Uterus (tissue), 2 donors: Measurements from ENCODE around the gene NPHP3.

Source experiments
- CTCF ChIP-seq, 4 experiments: fragments of 200-600 bp in 2 of 4; fragments of 450-650 bp in 2 of 4; sonication (generic) in 2 of 4; IDR thresholded peaks; one replicate each; pipeline ENCODE4 v1.5.1; 2016 to 2019; ENCODE audit warnings: antibody characterized with exemption in 4 of 4, mild to moderate bottlenecking in 2 of 4, moderate library complexity in 1 of 4
- POLR2A ChIP-seq, 2 donors: fragments of 450-650 bp; IDR thresholded peaks; one replicate each; pipeline ENCODE4 v1.6.1; 2016; ENCODE audit warnings: antibody characterized with exemption in 2 of 2, mild to moderate bottlenecking in 1 of 2, moderate library complexity in 1 of 2

- TF ChIP-seq CTCF (IDR thresholded peaks at IDR 0.05) (no peak), POLR2A (IDR thresholded peaks at IDR 0.05) (no peak)
Observed at GRCh38 chr3:132716372-132716771, 5.8 kb downstream of the NPHP3 start.
